HG02759 (cell line): ENCODE results near the gene ALX1.
A peak's percentile ranks its signal among the peaks of the same experiment; 100 is the strongest.

ENCODE experiments used
- ATAC-seq: cut with Tn5 transposase; IDR thresholded peaks from one replicate; pipeline ENCODE4 v1.9.1; 2021; ENCODE audit warnings: mild to moderate bottlenecking, moderate library complexity; ENCODE audit not compliant: unreplicated experiment

Gene ALX1

DNA sequence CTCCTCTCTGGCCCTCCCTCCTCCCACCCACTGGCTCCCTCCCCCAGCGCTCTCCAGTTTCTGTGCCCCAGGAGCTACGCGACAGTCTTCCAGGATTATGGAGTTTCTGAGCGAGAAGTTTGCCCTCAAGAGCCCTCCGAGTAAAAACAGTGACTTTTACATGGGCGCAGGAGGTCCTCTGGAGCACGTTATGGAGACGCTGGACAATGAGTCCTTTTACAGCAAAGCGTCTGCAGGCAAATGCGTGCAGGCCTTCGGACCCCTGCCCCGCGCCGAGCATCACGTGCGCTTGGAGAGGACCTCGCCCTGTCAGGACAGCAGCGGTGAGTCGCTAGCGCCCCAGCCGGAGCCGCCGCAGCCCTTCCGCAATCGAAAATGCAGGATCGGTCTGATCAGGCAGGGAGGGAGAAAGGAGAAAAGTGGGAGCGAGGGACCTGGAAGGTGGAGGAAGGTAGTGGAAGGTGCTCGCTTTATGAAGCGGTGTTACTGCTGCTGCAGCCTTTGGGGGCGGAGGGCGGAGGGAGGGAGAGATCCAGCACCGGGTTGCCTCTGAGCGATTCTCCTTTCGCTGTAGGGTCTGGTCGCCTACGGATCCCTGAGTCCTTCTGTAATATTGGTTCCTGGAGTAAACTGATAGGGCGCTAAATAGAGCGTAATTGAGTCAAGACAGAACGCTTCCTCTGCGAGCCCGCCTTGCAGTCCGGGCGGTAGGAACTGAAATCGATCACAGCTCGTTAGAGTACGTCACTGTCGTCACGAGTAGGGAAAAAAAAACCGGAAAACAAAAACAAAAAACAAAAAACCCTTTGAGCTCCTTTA lies at the start of gene ALX1:
TSS of gene ALX1 (plus strand) at position 56 of the 819 bp plus-strand sequence. CDS start at position 98, 42 bp downstream.
- peak; percentile 61 for ATAC-seq

DNA sequence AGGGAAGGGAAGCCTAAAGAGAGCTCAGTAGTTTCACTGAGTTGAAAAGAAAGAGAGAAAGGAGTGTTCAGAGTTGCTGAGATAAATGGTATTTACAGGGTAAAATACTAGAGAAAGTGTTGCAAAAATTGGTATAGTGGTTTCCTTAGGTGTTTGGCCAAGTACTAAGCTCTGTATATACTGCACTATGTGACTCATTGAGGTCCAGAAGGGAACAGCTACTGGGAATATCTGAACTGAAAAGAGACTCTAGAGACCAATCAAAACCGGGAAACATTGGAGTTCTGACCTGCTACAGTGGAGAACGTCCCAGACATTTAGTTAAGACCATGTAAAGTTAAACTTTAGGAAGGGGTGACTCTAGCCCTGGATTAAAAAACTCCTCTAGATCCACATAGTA lies 42.7 kb upstream of the ALX1 start:
- ATAC-seq: no peak

DNA sequence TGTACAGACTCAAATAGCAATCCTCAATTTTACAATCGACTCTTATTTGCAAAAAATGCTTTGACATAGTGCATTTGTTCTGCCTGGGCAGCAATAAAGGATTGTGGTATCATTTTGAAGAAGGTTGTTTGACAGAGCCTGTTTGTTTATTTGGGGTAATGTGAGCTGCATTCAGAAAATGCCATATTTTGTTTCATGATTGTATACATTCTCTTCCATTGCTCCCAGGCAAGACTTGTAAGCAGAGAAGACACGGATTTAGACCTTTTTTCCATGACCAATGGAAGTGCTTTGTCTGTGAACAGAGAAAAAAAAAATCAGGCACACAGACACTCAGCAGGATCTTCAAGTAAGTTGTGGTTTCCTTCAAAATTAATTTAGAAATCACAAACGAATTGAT lies 35.5 kb upstream of the ALX1 start:
- ATAC-seq: no peak

DNA sequence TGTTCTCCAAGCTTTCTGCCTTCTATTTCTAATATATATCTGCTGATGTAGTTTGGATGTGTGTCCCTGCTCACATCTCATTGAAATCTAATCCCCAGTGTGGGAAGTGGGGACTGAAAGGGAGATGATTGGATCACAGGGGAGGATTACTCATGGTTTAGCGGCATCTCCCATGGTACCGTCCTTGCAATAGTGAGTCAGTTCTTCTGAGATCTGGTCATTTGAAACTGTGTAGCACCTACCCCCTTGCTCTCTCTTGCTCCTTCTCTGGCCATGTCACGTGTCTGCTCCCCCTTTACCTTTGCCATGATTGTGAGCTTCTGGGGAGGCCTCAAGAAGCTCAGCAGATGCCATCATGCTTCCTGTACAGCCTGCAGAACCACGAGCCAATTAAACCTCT lies 26.2 kb upstream of the ALX1 start:
- ATAC-seq: no peak

DNA sequence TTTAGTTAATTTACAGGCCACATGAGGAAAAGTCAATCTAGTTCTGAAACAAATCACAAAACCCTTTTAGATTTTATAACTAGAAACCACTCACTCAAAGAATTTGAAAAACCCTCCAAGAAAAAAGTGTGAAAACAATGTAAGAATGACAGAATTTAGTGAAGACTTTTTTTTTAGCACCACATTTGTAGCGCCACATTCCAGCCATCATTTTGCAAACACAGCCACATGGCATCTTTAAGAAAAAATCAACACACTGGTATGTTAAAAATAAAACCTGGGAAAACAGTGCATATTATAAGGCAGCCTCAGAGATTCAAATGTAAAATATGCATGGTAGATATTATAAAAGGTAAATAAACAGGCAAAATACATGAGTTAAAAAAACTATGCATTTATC lies 22.3 kb upstream of the ALX1 start:
- no peak for ATAC-seq

DNA sequence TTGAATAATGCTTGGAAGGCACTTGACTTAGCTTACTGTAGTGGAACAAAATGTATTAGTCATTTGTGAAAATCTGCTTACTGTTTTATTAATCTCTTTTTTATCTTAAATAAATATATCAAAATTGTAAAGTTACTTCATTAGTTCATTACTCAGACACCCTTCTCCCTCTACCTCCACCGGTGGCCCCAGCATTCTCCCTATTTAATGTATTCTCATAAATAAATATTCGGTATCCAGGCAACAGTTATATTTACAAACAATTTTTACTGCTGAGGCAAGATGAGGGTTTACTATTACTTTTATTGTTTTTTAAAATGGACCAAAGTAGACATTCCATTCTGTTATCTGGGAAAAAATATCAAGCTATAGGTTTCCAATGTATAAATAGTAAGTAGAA lies 19.6 kb upstream of the ALX1 start:
- ATAC-seq: no peak

DNA sequence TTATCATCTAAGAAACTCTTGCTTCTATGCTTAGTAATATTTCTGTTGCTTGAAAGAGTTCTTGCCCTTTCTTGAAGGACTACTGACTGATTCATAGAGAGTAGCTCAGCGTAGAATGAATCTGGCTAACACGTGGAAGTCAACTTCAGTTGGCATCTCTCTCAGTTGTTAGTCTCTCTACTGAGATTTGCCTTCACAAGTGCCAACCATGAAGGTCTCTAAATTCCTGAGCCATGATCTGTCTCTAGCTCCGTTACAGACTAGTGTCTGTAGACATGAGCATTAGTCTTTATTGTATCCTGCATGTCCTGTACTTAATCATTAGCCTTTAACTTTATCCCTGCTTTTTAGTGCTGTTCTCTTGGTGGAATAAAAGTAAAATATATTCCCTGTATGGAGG lies 19.1 kb upstream of the ALX1 start:
- ATAC-seq: no peak

DNA sequence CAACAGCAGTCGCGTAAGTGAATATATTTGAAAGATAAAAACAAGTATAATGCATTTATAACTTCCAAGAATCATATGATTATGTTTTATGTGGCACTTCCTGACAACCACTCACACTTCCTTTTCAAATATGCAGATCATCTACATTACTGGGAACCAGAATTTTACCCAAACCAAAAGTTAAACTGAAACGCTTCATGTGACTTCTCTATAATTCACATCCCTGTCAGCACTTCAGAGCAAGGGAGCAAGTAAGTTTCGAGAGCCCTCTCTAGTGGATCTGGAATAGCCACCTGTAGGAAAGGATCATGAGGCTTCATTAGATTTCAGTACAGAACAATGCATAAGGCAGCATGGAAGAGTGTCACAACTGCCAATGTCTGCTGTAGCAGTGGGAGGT lies 13.7 kb upstream of the ALX1 start:
- ATAC-seq: no peak

DNA sequence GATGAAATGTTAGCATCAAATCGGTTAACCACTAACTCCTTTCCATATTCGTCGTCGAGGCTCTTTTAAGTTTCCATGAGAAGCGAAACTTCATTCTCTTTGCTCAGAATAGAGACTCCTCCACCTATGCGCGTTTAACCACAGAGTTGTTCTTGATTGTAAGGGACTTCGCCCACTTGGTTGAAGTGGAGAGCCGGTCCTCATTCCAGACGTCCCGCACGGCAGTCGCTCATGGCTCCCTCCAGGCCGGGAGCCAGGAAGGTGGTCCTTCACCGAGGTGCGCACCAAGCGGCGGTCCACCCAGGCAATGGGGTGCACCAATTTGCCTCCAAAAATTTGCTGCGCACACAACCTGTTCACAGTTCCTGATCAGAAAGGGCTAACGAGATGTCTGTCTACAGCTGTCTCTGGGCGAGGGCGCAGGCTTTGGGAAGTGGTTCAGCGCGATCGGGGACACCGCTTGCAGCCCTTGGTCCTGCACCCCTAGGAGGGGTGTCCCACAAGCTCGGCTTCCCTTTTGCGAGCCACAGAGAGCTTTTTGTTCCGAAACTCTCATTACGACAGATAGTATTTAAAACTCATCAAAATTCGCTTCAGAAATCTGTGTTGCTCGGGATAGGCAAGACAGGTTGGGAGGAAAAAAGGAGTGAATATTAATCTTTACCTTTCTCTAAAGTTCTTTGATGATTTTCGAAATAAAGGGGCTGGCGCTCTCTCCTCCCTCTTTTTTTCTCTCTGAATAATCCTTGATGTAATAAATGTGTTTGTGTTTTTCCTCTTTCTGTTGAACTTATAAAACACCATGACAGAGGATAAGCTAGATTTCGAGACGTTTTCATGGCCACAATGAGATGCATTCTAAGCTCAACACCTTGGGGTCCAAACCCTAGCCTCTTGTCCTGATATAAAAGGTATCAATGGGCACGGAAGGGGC lies 6.4 kb upstream of the ALX1 start:
- ATAC-seq: peak; percentile 56

DNA sequence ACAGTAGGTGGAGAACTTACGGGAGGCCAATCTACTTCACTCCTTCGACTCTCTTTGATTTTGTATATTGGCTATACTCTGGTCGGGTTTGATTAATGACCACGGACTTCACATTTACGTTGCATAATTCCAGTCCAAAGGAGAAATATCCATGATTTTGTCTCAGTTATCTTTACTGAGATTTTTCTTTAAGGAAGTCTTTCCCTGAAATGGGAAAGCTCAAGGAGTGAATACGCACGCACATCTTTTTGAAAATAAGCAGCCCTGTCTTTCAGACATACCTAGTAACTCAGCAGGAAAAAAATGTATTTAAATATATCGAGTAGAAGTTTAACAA lies 5.7 kb upstream of the ALX1 start:
- no peak for ATAC-seq

DNA sequence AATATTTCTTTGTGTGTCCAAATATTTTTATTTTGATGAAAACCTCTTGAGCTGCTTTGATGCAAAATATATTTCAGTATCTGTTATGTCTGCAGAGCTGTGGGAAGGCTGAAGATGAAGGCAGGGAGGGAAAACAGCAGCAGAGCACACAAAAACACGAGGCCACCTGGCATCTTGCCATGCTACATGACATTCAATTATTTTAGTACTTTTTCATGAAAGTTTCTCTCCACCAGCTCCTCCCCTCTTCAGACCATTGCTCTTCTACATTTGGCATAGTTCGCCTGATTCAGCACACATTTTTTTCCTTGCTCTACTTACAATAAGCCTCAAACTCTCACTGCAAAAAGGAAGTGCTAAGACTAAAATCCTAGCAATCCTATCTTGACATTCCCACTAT lies 4.6 kb upstream of the ALX1 start:
- no peak for ATAC-seq

DNA sequence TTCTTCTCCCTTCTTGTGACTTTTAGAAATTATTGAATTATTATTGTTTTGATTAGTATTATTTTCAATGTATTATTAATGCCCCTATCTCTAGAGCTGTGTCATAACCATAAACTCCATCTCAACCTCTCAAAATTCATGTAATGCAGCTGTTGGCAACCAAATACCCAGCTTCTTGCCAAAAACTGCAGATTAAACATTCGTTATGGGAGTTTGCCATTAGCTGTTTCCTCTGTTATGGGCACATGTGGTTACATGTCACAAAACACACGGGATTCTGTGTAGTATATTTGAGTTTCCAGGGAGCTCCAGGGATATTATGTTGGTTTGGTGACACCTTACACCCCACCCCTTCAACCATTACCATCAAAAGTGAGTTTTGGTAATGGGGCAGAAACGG lies 2.8 kb upstream of the ALX1 start:
- ATAC-seq: no peak

DNA sequence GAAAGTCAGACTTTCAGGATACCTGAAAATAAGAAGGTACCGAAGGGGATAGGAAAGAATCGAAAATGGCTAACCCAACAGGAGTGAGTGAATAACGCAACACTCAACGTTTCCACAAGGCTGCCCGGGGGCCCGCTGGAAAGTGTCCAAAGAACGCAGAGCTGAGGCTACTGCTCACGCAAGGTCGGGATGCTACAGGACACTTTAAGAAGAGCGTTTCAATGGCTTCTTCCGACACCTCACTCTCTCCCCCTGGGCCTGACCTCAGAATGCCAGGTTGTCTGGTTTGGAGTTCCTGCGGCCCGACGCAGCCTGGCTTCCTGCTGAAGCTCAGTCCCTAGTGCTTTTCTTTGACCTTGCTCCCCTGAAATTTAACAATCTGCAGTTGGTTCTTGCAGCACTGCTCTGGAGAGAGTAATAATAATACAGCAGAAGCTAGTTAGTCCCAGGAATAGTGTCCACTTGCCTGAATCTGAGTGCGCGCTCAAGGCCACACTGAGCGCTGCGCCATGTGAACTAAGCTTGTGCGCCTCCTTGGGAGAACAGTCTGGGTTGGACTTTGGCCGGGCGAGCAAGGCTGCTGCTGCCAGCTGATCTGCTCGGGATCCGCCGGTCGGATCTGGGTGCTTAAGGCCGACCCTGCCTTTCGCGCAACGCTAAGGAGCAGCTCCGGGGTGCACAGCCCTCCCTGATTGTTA lies 2.0 kb upstream of the ALX1 start:
- ATAC-seq: no peak

DNA sequence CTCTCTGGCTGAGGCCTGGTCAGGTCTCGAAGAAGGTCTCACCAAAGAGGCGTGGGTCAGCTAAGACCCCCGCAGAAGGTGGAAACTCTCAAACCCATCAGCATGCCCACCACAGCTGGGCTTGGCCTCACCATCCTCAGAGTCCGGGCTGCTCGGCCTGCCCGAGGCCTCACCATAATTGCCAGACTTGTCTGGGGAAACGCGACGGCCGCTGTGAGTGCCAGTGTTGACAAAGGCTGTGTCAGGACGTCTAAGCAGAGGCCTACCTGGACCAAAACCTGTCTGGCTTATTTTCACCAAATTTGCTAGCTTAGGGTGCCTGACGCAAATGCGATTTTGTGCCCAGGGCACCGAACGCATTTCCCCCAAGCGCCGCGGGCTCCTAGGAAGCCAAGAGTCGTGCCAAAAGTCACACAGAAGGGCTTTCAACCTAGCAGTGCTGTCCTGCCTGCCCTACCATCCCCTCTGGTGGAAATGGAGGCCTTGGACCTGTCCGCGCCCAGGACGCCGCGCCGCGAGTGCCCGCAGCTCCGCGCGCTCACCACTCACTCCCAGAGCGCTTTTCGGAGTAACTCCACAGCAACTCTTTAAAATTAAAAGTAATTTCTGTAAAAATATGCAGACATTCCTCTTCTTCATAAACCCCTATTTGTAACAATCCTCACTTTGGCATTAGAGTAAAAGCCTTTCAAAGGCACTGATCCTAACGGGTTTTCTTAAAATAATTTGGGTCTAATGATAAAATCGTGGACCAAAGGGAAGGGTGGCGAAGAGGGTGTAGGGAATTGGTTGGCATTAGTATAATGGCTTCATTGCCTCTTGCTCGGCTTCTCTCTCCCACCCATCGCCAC lies 1.2 kb upstream of the ALX1 start:
- ATAC-seq: no peak

DNA sequence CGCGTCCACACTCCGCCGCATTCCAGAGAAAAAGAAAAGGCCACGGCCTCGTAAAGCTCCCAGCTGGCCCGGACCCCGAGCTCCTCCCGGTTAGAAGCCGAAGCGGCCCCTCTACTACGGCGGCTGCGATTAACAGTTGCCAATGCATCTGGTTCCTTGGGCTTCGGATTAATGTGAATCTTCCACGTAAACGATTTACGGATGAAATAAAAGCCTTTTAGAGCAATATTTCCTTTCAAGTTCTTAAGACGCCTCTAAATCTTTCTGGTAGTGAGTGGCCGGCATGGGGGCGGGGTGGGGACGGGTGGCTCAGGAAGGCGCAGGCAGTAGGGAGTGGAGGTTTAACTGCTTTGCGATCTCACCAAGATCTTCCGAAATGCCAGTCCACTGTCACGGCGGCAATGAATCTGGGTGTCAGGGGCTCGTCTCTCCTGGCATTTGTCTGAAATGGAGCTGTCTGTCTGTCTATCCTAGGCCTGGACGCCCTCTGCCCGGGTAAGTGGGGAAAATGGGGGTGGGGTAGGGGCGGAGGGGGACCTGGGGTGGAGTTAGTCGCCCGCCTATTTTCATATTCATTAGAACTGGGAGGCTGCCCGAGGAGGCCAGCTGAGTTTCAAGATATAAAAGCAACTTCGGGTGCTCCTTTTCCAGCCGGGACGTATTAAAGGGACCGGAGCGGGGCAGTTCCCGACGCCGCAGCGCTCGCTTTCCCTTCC lies 413 bp upstream of the ALX1 start:
- peak; percentile 9 for ATAC-seq

DNA sequence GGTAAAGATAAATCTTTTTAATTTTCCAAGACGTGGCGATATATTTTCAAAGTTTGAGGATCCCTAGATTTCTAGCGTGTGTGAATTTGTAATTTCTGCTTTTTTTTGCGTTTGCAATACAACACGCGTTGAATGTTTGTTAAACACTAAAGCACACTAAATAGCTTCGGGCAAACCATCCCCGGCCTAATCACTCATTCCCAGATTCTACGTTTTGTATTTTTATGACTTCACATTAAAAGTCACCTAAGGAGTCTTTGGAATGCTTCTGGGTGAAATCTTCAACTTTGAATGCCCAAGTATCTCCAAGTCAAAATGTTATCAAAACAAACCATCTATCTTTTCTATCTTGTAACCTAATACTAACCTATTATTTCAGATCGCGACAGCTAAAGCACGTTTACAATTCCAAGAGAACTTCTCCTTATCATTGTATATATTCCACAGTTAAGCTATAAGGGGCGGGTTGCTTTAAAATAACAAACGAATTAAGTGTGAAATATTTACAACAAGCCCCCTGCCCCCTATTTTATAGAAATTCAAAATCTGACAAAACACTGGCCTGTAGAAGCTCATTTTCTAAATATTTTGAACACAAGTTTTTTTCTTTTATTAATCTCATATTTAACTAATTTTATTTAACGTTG lies 1.1 kb downstream of the ALX1 start:
- no peak for ATAC-seq

DNA sequence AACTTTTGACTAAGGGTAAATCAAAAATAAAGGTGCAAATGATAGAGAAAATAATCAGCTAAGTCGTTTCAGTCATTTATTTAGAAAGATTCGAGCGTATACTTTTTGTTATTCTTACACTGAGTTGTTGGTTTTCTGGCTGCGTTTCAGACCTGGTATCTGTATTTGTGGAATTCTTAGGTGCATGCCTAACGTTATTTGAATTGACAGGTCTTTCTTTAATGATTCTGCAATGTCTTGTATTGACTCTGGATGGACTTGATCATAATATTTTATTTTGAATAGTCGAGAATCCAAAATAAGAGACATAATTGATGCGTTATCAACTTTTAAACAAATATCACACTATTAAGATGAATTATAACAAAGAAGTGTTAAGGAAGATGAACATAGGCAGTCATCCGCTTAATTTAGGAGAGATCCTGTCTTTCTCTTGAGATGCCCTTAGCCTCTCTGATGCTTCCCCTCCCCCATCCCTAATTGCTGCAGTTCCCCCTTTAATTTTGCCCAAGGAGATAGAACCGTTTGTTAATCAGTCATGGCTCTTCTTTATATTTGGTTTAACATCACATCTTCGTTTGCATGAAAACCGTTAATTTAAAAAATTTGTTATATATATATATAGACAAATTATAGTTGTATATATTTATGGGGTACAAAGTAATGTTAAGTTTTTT lies 1.8 kb downstream of the ALX1 start:
- ATAC-seq: no peak

DNA sequence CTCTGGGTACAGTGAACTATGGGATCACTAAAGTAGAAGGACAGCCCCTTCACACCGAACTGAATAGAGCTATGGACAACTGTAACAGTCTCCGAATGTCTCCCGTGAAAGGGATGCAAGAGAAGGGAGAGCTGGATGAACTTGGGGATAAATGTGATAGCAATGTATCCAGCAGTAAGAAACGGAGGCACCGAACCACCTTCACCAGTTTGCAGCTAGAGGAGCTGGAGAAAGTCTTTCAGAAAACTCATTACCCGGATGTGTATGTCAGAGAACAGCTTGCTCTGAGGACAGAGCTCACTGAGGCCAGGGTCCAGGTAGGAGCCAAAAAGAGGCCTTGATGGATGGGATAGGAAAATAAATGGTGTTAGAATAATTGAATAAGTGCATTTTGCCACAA lies 3.5 kb downstream of the ALX1 start:
- ATAC-seq: no peak

DNA sequence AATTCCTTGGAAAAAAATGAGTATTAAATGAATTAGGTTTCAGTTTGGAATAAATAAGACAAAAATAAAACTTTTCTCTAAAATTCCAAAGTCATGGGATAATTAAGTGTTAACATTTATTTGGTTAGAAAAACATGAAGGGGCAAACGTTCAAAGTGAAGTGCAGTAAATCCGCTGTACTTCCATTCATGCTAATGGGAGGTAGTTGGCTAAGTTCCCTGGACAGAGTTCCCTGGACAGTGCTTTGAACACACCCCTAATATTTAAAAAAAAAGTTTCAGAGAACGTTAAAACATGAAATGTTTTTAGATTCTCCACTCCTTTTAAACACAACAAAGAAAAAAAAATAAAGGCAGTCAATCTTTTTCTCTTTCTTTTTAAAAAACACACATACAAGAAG lies 16.3 kb downstream of the ALX1 start:
- no peak for ATAC-seq
